ENCODE results near the gene DCST2.

- TF ChIP-seq MAX (IDR thresholded peaks at IDR 0.05; ENCODE audit: insufficient read depth, insufficient read length): no peak
- TF ChIP-seq CTCF (IDR thresholded peaks at IDR 0.05; ENCODE audit: extremely low read depth in 1 of 2, insufficient read depth in 1 of 2, low read depth in 1 of 2, low read length in 2 of 2): no peak
- TF ChIP-seq POLR2A (IDR thresholded peaks at IDR 0.05; ENCODE audit: low read depth, low read length): no peak
- TF ChIP-seq EZH2 (IDR thresholded peaks at IDR 0.05; ENCODE audit: borderline replicate concordance, low read depth, low read length, severe bottlenecking): no peak
- no peak for TF ChIP-seq POLR2AphosphoS5 (IDR thresholded peaks at IDR 0.05; ENCODE audit: insufficient read depth, low read depth, low read length)
Measured at GRCh38 chr1:155000411-155000725, 33.2 kb downstream of the DCST2 start.

Data from endothelial cell of umbilical vein (primary cell).